ENCODE data around the gene ATP8A2.
"Not testable (repeated sequence)": the region's sequence is repeated elsewhere in the genome, so short reads cannot be mapped to it uniquely, and the experiment has no call there.

DNA sequence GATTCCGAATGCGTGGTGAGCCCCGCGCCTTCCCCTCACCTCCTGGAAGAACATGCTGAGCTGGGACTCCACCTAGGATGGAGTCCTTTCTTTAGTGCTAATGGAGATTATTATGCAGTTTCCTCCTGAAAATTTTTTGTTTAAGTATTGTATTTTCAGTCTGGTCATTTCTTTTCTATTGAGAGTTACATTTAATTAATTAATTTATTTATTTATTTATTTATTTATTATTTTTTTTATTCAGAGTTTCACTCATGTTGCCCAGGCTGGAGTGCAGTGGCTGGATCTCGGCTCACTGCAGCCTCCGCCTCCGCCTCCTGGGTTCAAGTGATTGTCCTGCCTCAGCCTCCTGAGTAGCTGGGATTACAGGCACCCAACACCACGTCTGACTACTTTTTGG is 400.8 kb downstream of the ATP8A2 start:
- TF ChIP-seq, protein P1, sequence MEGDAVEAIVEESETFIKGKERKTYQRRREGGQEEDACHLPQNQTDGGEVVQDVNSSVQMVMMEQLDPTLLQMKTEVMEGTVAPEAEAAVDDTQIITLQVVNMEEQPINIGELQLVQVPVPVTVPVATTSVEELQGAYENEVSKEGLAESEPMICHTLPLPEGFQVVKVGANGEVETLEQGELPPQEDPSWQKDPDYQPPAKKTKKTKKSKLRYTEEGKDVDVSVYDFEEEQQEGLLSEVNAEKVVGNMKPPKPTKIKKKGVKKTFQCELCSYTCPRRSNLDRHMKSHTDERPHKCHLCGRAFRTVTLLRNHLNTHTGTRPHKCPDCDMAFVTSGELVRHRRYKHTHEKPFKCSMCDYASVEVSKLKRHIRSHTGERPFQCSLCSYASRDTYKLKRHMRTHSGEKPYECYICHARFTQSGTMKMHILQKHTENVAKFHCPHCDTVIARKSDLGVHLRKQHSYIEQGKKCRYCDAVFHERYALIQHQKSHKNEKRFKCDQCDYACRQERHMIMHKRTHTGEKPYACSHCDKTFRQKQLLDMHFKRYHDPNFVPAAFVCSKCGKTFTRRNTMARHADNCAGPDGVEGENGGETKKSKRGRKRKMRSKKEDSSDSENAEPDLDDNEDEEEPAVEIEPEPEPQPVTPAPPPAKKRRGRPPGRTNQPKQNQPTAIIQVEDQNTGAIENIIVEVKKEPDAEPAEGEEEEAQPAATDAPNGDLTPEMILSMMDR (IDR thresholded peaks at IDR 0.05): not testable (repeated sequence)
- TF ChIP-seq EP300, POLR2A, POLR2AphosphoS5 (IDR thresholded peaks at IDR 0.05): not testable (repeated sequence)
